ENCODE results near the gene RNASE3. TPM values are rescaled to one million over a fixed set of nuclear protein-coding genes. Genes with fewer than 3 reads are reported as not detected.

Gene RNASE3
- total RNA-seq, 4 donors from 2014 or later: not detected

GRCh38 chr14:20857207-20857606 lies 34.0 kb upstream of the RNASE3 start:
- no peak overlapping the region for H3K27ac ChIP-seq
- H3K9me3 ChIP-seq: no peaks in the 10 kb centered on the region
- DNase-seq (ENCODE audit: low spot score in 2 of 2): no peak
- H3K4me1 ChIP-seq: peaks cover 8% of the 10 kb centered on the region
- H3K27me3 ChIP-seq: peaks cover 6% of the 10 kb centered on the region
- H3K4me3 ChIP-seq: no peak overlapping the region
- TF ChIP-seq EP300 (IDR thresholded peaks at IDR 0.05) (no peak), CTCF (IDR thresholded peaks at IDR 0.05) (no peak), POLR2AphosphoS5 (IDR thresholded peaks at IDR 0.05) (no peak), POLR2A (IDR thresholded peaks at IDR 0.05) (no peak)
- H3K36me3 ChIP-seq: no peaks in the 10 kb centered on the region

- Histone ChIP-seq H3K4me3 (no peak overlapping the region), H3K27ac (no peak overlapping the region), H3K36me3 (no peaks in the 10 kb centered on the region), H3K9me3 (no peaks in the 10 kb centered on the region), H3K27me3 (peaks cover 6% of the 10 kb centered on the region), H3K4me1 (peaks cover 8% of the 10 kb centered on the region)
- DNase-seq (ENCODE audit: low spot score in 2 of 2): peak in 1 of 2 donors; percentile 78
- peak; percentile 78 to 87 for TF ChIP-seq CTCF (IDR thresholded peaks at IDR 0.05)
- no peak for TF ChIP-seq POLR2A (IDR thresholded peaks at IDR 0.05)
- no peak for TF ChIP-seq POLR2AphosphoS5 (IDR thresholded peaks at IDR 0.05)
- TF ChIP-seq EP300 (IDR thresholded peaks at IDR 0.05): no peak
- 24% methylated on average over 14 of the region's 14 CpGs for WGBS
Observed at GRCh38 chr14:20857630-20858261, 33.4 kb upstream of the RNASE3 start.

GRCh38 chr14:20866194-20866593 lies 25.0 kb upstream of the RNASE3 start:
- no peaks in the 10 kb centered on the region for H3K4me1 ChIP-seq
- no peaks in the 10 kb centered on the region for H3K27me3 ChIP-seq
- WGBS: 80% methylated on average over 3 of the region's 3 CpGs
- no peaks in the 10 kb centered on the region for H3K9me3 ChIP-seq
- no peak overlapping the region for H3K27ac ChIP-seq
- H3K4me3 ChIP-seq: no peak overlapping the region
- DNase-seq (ENCODE audit: low spot score in 2 of 2): no peak
- TF ChIP-seq EP300 (IDR thresholded peaks at IDR 0.05): no peak
- no peak for TF ChIP-seq POLR2AphosphoS5 (IDR thresholded peaks at IDR 0.05)
- TF ChIP-seq POLR2A (IDR thresholded peaks at IDR 0.05): no peak
- TF ChIP-seq CTCF (IDR thresholded peaks at IDR 0.05): no peak
- no peaks in the 10 kb centered on the region for H3K36me3 ChIP-seq

- Histone ChIP-seq H3K4me1 (no peaks in the 10 kb centered on the region), H3K36me3 (no peaks in the 10 kb centered on the region), H3K27ac (no peak overlapping the region), H3K4me3 (no peak overlapping the region), H3K27me3 (no peaks in the 10 kb centered on the region), H3K9me3 (no peaks in the 10 kb centered on the region)
- 2% methylated on average over 2 of the region's 2 CpGs for WGBS
- DNase-seq (ENCODE audit: low spot score in 2 of 2): no peak
- TF ChIP-seq EP300 (IDR thresholded peaks at IDR 0.05) (no peak), CTCF (IDR thresholded peaks at IDR 0.05) (no peak), POLR2A (IDR thresholded peaks at IDR 0.05) (no peak), POLR2AphosphoS5 (IDR thresholded peaks at IDR 0.05) (no peak)
Observed at GRCh38 chr14:20866963-20867362, 24.2 kb upstream of the RNASE3 start.

- WGBS: 39% methylated on average over 14 of the region's 26 CpGs
- H3K27ac ChIP-seq: no peak overlapping the region
- H3K4me3 ChIP-seq: peak overlapping the region; percentile 2
- H3K27me3 ChIP-seq: no peaks in the 10 kb centered on the region
- peaks cover 6% of the 10 kb centered on the region for H3K4me1 ChIP-seq
- TF ChIP-seq CTCF (IDR thresholded peaks at IDR 0.05) (peak; percentile 30 to 73), EP300 (IDR thresholded peaks at IDR 0.05) (no peak)
- DNase-seq (ENCODE audit: low spot score in 2 of 2): peak; percentile 80 to 91
- no peaks in the 10 kb centered on the region for H3K36me3 ChIP-seq
- no peaks in the 10 kb centered on the region for H3K9me3 ChIP-seq
Observed at GRCh38 chr14:20873370-20874177, 17.6 kb upstream of the RNASE3 start.

All from suprapubic skin (tissue), 4 donors.